A549 treated with AZD2906 at 1 μM for 4 hours (cell line): ENCODE data around the gene UBE2A. TPM values are rescaled to one million over a fixed set of nuclear protein-coding genes. Genes with fewer than 3 reads are reported as not detected.

Source experiments
- total RNA-seq: library from RNA; stranded (reverse); fragments of 200-300 nt; extraction: Qiagen RNA extraction; gene quantifications from 5 replicates; pipeline ENCODE4 v1.2.3, GENCODE V29; 2022

UBE2A gene
- total RNA-seq = 137 to 153 TPM (median 141 TPM) in 5 replicates

GRCh38 chrX:119574394-119575266 lies at the start of gene UBE2A:
UBE2A (plus strand) TSS chrX:119574563; CDS start chrX:119574712, 149 bp downstream.

DNA sequence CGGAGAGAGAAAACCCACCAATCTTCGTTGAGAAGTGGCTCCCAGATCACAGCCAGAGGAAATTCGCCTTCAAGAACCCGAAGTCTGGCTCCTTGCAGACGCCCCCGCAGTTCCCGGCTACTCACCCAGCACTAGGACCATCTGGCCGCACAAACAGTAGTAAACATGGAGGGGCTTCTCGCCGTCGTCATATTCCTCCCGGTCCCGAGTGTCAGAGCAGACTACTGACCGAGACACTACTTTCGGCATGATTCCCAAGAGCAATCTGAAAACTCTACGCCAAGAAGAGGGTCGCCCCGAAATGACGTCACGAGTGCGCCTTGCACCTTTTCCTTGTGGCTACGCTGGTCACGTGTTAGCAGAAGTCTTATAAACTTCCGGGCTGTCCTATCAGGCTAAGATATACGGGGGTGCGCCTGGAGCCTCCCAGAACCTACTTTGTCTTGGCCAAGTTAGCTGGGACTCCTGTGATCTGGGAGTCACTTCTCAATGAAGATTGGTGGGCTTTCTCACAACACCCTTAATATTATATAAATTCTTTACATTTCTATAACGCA lies 9.2 kb upstream of the UBE2A start, which contains the start of gene STEEP1:
Gene STEEP1, minus strand, starts transcription at position 303 of the 557 bp plus-strand sequence. Its CDS starts 54 bp downstream, at position 249.

DNA sequence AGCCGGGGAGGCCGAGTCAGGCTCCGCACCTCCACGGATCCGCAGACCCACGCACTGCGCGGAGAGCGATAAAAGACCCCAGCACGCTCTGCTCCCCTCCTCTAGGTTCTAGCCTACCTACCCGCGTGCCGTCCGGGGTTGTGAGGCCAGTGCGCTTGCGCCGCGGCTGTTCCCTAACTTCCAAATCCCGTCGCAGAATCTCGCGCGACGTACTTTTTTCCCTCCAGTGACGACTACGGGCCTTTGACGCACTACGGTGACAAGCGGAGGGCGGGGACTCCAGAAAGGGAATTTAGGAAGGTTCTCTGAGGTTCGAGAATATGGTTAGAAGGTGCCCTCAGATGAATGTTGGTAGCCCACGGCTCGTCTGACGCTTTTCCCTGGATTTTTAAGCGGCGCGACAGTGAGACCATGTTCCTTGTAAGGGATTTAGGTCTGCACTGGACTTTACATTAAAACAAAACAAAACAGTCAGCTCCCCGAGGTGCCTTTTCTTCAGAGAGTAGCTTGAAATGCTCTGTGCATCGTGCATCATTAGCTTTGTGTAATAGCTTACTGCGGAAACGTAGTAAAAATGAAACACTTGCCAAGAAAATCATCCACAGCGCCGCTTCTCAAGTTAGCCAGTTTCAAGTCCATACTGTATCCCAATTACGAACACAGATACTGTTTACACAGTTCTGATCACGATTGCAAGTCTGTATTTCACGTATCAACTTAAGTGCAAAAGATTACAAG lies 32.1 kb downstream of the UBE2A start, which contains the start of gene NKRF:
Gene NKRF, minus strand, starts transcription at position 145 of the 738 bp plus-strand sequence.

Other genes with a start within 250 kb of the UBE2A start
- gene SLC25A43, start 175.2 kb upstream of the UBE2A start, total RNA-seq = 26.3 to 32.1 TPM (median 29.8 TPM) in 5 replicates
- 712 to 769 TPM (median 757 TPM) in 5 replicates for gene SLC25A5, start 106.1 kb upstream of the UBE2A start, total RNA-seq
- gene STEEP1, start 9.2 kb upstream of the UBE2A start, total RNA-seq = 27.0 to 35.3 TPM (median 29.7 TPM) in 5 replicates
- 16.4 to 18.3 TPM (median 16.7 TPM) in 5 replicates for gene NKRF, start 31.9 kb downstream of the UBE2A start, total RNA-seq
- 9.2 to 11.3 TPM (median 10.7 TPM) in 5 replicates for gene SEPTIN6, start 118.6 kb downstream of the UBE2A start, total RNA-seq
- gene SOWAHD, start 184.0 kb downstream of the UBE2A start, total RNA-seq = 0.06 to 0.18 TPM (median 0.13 TPM) in 4 of 5 replicates, not detected in the other
- 3,440 to 4,395 TPM (median 3,536 TPM) in 5 replicates for gene RPL39, start 217.1 kb downstream of the UBE2A start, total RNA-seq